Keratinocyte (primary cell): ENCODE measurements around the gene EFEMP1. TPM values are rescaled to one million over a fixed set of nuclear protein-coding genes. Genes with fewer than 3 reads are reported as not detected.
A peak's percentile ranks its signal among the peaks of the same experiment; 100 is the strongest.

Experiments used
- DNase-seq: peaks from one replicate; pipeline ENCODE4 v3.0.0-alpha.2; 2011; ENCODE audit warnings: low read depth, missing footprints, low spot score
- FAIRE-seq: peaks from 2 replicates; lab custom pipeline; 2011; peaks lifted over from hg19 to GRCh38; lab: Jason Lieb, UNC
- H2AFZ ChIP-seq: 2 replicates; pipeline ENCODE4 v1.6.0; 2012; ENCODE audit warnings: low read length, control low read depth, inconsistent platforms; ENCODE audit not compliant: control insufficient read depth
- H3K27ac ChIP-seq: 2 replicates; pipeline ENCODE4 v1.5.1; 2011; ENCODE audit warnings: low read length; ENCODE audit not compliant: control insufficient read depth, insufficient read depth
- H3K27me3 ChIP-seq: 3 replicates; pipeline ENCODE4 v1.6.0; 2011; ENCODE audit warnings: low read length; ENCODE audit not compliant: control insufficient read depth, insufficient read depth; ENCODE audit errors: extremely low read depth
- H3K36me3 ChIP-seq, 2 experiments: 2 replicates in 1 of 2; 3 replicates in 1 of 2; pipeline ENCODE4 v1.5.1; 2011; ENCODE audit warnings: low read length in 2 of 2, mild to moderate bottlenecking in 1 of 2; ENCODE audit not compliant: control insufficient read depth in 2 of 2, insufficient read depth in 2 of 2; ENCODE audit errors: extremely low read depth in 1 of 2
- H3K4me1 ChIP-seq: 3 replicates; pipeline ENCODE4 v1.5.1; 2011; ENCODE audit warnings: low read length; ENCODE audit not compliant: control insufficient read depth, insufficient read depth; ENCODE audit errors: extremely low read depth
- H3K4me2 ChIP-seq: 3 replicates; pipeline ENCODE4 v1.6.0; 2011; ENCODE audit warnings: low read depth, low read length; ENCODE audit not compliant: control insufficient read depth, insufficient read depth; ENCODE audit errors: extremely low read depth
- H3K4me3 ChIP-seq, 3 experiments: fragments of 200-600 bp in 1 of 3; sonication (generic) in 1 of 3; 2 replicates in 2 of 3; 3 replicates in 1 of 3; pipeline ENCODE4 v1.5.1; 2011 to 2016; ENCODE audit warnings: low read length in 3 of 3, mild to moderate bottlenecking in 3 of 3, control low read depth in 2 of 3, inconsistent platforms in 1 of 3, low read depth in 1 of 3, mixed read lengths in 1 of 3, mixed run types in 1 of 3, moderate library complexity in 1 of 3; ENCODE audit not compliant: control insufficient read depth in 2 of 3, insufficient read depth in 2 of 3; ENCODE audit errors: extremely low read depth in 1 of 3
- H3K79me2 ChIP-seq: 2 replicates; pipeline ENCODE4 v1.6.0; 2012; ENCODE audit warnings: low read length; ENCODE audit not compliant: control insufficient read depth, insufficient read depth
- H3K9ac ChIP-seq: 3 replicates; pipeline ENCODE4 v1.6.0; 2011; ENCODE audit warnings: low read length; ENCODE audit not compliant: control insufficient read depth, insufficient read depth; ENCODE audit errors: extremely low read depth
- H3K9me1 ChIP-seq: 3 replicates; pipeline ENCODE4 v1.6.0; 2011; ENCODE audit warnings: low read length; ENCODE audit not compliant: control insufficient read depth, insufficient read depth; ENCODE audit errors: extremely low read depth
- H3K9me3 ChIP-seq: 2 replicates; pipeline ENCODE4 v1.5.1; 2012; ENCODE audit warnings: low read depth, low read length; ENCODE audit not compliant: control insufficient read depth
- H4K20me1 ChIP-seq: 3 replicates; pipeline ENCODE4 v1.6.0; 2011; ENCODE audit warnings: low read length; ENCODE audit not compliant: control insufficient read depth, insufficient read depth; ENCODE audit errors: extremely low read depth
- EZH2 ChIP-seq: IDR thresholded peaks from one replicate; pipeline ENCODE4 v1.6.1; 2012; ENCODE audit warnings: inconsistent platforms, mild to moderate bottlenecking, low read length, moderate library complexity
- dilution Hi-C: fragments of 300-500 bp; cut with MboI; formaldehyde crosslinking; loops from one replicate; pipeline ENCODE4 v1.7.0; 2020; ENCODE audit warnings: low sequenced_read_pairs; ENCODE audit not compliant: extremely low pct_ligation_motif_present
- polyA plus RNA-seq, 5 experiments: library from polyadenylated mRNA; depleted of rRNA in 3 of 5; stranded (reverse) in 3 of 5; stranded (forward) in 1 of 5; unstranded in 1 of 5; fragments of >200 nt; gene quantifications; 1 replicate in 1 of 5; 2 replicates in 3 of 5; 3 replicates in 1 of 5; pipeline versions ENCODE4 v1.2.1 to v1.2.3, GENCODE V29; 2011 to 2012; ENCODE audit warnings: missing spikeins in 2 of 5, low read depth in 1 of 5, low replicate concordance in 1 of 5
- TF ChIP-seq, protein P1 (sequence below), 3 experiments: IDR thresholded peaks in 1 of 3; conservative IDR thresholded peaks in 1 of 3; optimal IDR thresholded peaks in 1 of 3; 2 replicates in 2 of 3; 3 replicates in 1 of 3; pipeline versions ENCODE3 to v1.5.1; 2011; ENCODE audit warnings: low read length in 3 of 3, mild to moderate bottlenecking in 3 of 3, moderate library complexity in 2 of 3, control low read depth in 1 of 3, inconsistent platforms in 1 of 3; ENCODE audit not compliant: insufficient read depth in 2 of 3; ENCODE audit errors: extremely low read depth in 1 of 3

EFEMP1 gene
- polyA plus RNA-seq, 1 donor (not counting 4 experiments of a cell fraction or from before 2014, with no cell fraction given), result 234 TPM

DNA sequence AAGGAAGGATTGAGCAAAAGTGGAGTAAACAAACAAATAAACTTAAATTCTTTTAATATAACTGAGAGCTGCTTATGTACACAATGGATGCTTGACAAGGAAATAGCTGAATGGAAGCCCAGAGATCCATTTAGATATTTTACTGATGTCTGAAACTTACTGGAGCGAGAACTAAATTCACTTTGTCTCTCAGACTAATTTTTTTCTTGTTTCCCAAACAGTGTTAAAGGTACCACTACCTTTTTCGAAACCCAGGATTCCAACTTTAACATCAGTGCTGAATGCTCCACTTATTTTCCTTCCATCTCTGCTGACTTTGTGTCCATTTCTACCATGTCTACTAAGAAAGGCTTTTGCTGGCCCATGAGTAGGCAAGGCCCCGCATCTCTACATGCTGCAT is 4.0 kb downstream of the EFEMP1 start:
- TF ChIP-seq, protein P1, sequence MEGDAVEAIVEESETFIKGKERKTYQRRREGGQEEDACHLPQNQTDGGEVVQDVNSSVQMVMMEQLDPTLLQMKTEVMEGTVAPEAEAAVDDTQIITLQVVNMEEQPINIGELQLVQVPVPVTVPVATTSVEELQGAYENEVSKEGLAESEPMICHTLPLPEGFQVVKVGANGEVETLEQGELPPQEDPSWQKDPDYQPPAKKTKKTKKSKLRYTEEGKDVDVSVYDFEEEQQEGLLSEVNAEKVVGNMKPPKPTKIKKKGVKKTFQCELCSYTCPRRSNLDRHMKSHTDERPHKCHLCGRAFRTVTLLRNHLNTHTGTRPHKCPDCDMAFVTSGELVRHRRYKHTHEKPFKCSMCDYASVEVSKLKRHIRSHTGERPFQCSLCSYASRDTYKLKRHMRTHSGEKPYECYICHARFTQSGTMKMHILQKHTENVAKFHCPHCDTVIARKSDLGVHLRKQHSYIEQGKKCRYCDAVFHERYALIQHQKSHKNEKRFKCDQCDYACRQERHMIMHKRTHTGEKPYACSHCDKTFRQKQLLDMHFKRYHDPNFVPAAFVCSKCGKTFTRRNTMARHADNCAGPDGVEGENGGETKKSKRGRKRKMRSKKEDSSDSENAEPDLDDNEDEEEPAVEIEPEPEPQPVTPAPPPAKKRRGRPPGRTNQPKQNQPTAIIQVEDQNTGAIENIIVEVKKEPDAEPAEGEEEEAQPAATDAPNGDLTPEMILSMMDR (optimal IDR thresholded peaks at IDR 0.05 in 1 of 3, IDR thresholded peaks at IDR 0.05 in 1 of 3, conservative IDR thresholded peaks at IDR 0.05 in 1 of 3; ENCODE audit: extremely low read depth in 1 of 3, insufficient read depth in 2 of 3, low read length in 3 of 3), result no peak
- TF ChIP-seq EZH2, result no peak
- peaks cover 25% of the 10 kb centered on the region for H3K79me2 ChIP-seq
- peaks cover 2 to 18% of the 10 kb centered on the region in 2 experiments for H3K36me3 ChIP-seq
- H3K27ac ChIP-seq, result no peak overlapping the region
- no peak overlapping the region for H3K4me3 ChIP-seq
- no peak for DNase-seq
- no peak for FAIRE-seq
- no peaks in the 10 kb centered on the region for H3K9me3 ChIP-seq
- no peak overlapping the region for H2AFZ ChIP-seq
- no peaks in the 10 kb centered on the region for H3K27me3 ChIP-seq
- H3K4me2 ChIP-seq, result no peak overlapping the region
- H3K9ac ChIP-seq, result no peak overlapping the region
- dilution Hi-C loops, result no loop called here
- H4K20me1 ChIP-seq, result no peaks in the 10 kb centered on the region
- peaks cover 20% of the 10 kb centered on the region for H3K4me1 ChIP-seq
- H3K9me1 ChIP-seq, result no peaks in the 10 kb centered on the region

DNA sequence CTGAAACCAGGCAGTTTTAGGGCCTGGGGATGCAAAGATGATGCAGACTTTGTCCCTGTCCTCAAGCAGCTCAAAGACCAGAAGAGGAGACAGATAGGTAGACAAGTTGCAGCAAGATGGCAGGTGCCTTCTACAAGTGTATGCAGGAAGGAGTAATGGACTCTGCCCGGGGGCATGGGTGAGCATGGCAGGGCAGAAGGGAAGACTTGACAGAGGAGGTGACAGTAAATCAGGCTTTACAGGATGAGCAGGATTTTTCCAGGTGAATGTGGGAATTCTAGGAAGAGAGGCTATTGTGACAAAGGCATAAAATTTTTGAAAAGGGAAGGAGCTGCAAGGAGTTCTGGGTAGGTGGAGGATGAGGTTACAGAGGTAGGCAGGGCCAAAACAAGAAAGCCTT is 4.7 kb downstream of the EFEMP1 start:
- Histone ChIP-seq H3K9me1 (no peaks in the 10 kb centered on the region), H3K36me3 (peaks cover 2 to 18% of the 10 kb centered on the region in 2 experiments), H3K4me1 (peaks cover 20% of the 10 kb centered on the region), H3K27me3 (no peaks in the 10 kb centered on the region), H3K9me3 (no peaks in the 10 kb centered on the region), H3K27ac (no peak overlapping the region), H2AFZ (no peak overlapping the region), H3K9ac (no peak overlapping the region), H3K4me3 (no peak overlapping the region), H4K20me1 (no peaks in the 10 kb centered on the region), H3K79me2 (peaks cover 27% of the 10 kb centered on the region), H3K4me2 (no peak overlapping the region)
- TF ChIP-seq, protein P1 (optimal IDR thresholded peaks at IDR 0.05 in 1 of 3, IDR thresholded peaks at IDR 0.05 in 1 of 3, conservative IDR thresholded peaks at IDR 0.05 in 1 of 3; ENCODE audit: extremely low read depth in 1 of 3, insufficient read depth in 2 of 3, low read length in 3 of 3), result no peak
- no peak for TF ChIP-seq EZH2
- DNase-seq (no peak), FAIRE-seq (peak; percentile 9)
- dilution Hi-C loops, result no loop called here
